ENCODE measurements around the gene PROX1.

Gene PROX1

GRCh38 chr1:214002060-214002459 lies 14.3 kb downstream of the PROX1 start:
- no peak for DNase-seq

GRCh38 chr1:214002472-214002871 lies 14.7 kb downstream of the PROX1 start:
- no peak for DNase-seq

- DNase-seq: no peak
These were observed 15.5 kb downstream of the PROX1 start for GRCh38 chr1:214003233-214003632.

- DNase-seq: no peak
These were observed 16.2 kb downstream of the PROX1 start for GRCh38 chr1:214004014-214004413.

GRCh38 chr1:214004795-214005194 lies 17.0 kb downstream of the PROX1 start:
- DNase-seq: no peak

GRCh38 chr1:214005708-214006107 lies 17.9 kb downstream of the PROX1 start:
- DNase-seq: no peak

GRCh38 chr1:214006845-214007244 lies 19.1 kb downstream of the PROX1 start:
- no peak for DNase-seq

- DNase-seq: no peak
These were observed 20.6 kb downstream of the PROX1 start for GRCh38 chr1:214008347-214008746.

- no peak for DNase-seq
These were observed 21.1 kb downstream of the PROX1 start for GRCh38 chr1:214008791-214009422.

GRCh38 chr1:214009423-214010196 lies 21.8 kb downstream of the PROX1 start:
- DNase-seq: no peak

GRCh38 chr1:214010197-214010573 lies 22.4 kb downstream of the PROX1 start:
- no peak for DNase-seq

GRCh38 chr1:214010717-214011116 lies 22.9 kb downstream of the PROX1 start:
- no peak for DNase-seq

GRCh38 chr1:214012418-214012817 lies 24.6 kb downstream of the PROX1 start:
- no peak for DNase-seq

GRCh38 chr1:214013614-214014377 lies 26.0 kb downstream of the PROX1 start:
- DNase-seq: no peak

GRCh38 chr1:214014730-214015129 lies 27.0 kb downstream of the PROX1 start:
- DNase-seq: no peak

- no peak for DNase-seq
These were observed 29.6 kb downstream of the PROX1 start for GRCh38 chr1:214017191-214017982.

- DNase-seq: no peak
These were observed 30.9 kb downstream of the PROX1 start for GRCh38 chr1:214018386-214019268.

- DNase-seq: no peak
These were observed 31.7 kb downstream of the PROX1 start for GRCh38 chr1:214019499-214019898.

- no peak for DNase-seq
These were observed 33.5 kb downstream of the PROX1 start for GRCh38 chr1:214021321-214021720.

- DNase-seq: no peak
These were observed 34.5 kb downstream of the PROX1 start for GRCh38 chr1:214022229-214022791.

GRCh38 chr1:214022810-214023425 lies 35.1 kb downstream of the PROX1 start:
- no peak for DNase-seq

Measured in NCI-H1048 (cell line).